Lower lobe of right lung (tissue), 2 donors: ENCODE results near the gene LTA. TPM values are rescaled to one million over a fixed set of nuclear protein-coding genes. Genes with fewer than 3 reads are reported as not detected.

ENCODE experiments used
- ATAC-seq, 2 donors: fragments of 200-7000 bp; cut with Tn5 transposase; one replicate each; pipeline ENCODE4 v1.9.1; 2020 to 2022; ENCODE audit warnings: mild to moderate bottlenecking in 2 of 2, moderate library complexity in 2 of 2
- DNase-seq: peaks from one replicate; pipeline ENCODE4 v3.0.0-alpha.2; 2020
- H3K27ac ChIP-seq: fragments of 200-600 bp; one replicate; pipeline ENCODE4 v1.8.0; 2022
- H3K27me3 ChIP-seq: fragments of 200-600 bp; one replicate; pipeline ENCODE4 v1.8.0; 2022; ENCODE audit warnings: low read depth
- H3K36me3 ChIP-seq: fragments of 200-600 bp; one replicate; pipeline ENCODE4 v1.8.0; 2022; ENCODE audit warnings: mild to moderate bottlenecking
- H3K4me1 ChIP-seq: fragments of 200-600 bp; one replicate; pipeline ENCODE4 v1.8.0; 2022
- H3K4me3 ChIP-seq: fragments of 200-600 bp; one replicate; pipeline ENCODE4 v1.8.0; 2022; ENCODE audit warnings: mild to moderate bottlenecking
- H3K9me3 ChIP-seq: fragments of 200-600 bp; one replicate; pipeline ENCODE4 v1.8.0; 2022
- intact Hi-C: fragments of 100-400 bp; cut with DNase I; formaldehyde crosslinking; loops from one replicate; pipeline ENCODE4 v1.11.0; 2022
- total RNA-seq: library from RNA; stranded (reverse); fragmentation: NEBNext Ultra II Directional; extraction: Animal tissue kit (Norgen Biotek cat#: 25700); gene quantifications from one replicate; pipeline ENCODE4 v1.2.1, GENCODE V29; 2021
- TF ChIP-seq, protein P1 (sequence below): fragments of 200-600 bp; IDR thresholded peaks from one replicate; pipeline ENCODE4 v1.8.0; 2022; ENCODE audit warnings: antibody characterized with exemption, mild to moderate bottlenecking
- donor health status: DM: no; HTN: yes; CAD: no; lungs with severe emphysema.

LTA gene
- total RNA-seq, 1 donor from 2014 or later, result not detected

DNA sequence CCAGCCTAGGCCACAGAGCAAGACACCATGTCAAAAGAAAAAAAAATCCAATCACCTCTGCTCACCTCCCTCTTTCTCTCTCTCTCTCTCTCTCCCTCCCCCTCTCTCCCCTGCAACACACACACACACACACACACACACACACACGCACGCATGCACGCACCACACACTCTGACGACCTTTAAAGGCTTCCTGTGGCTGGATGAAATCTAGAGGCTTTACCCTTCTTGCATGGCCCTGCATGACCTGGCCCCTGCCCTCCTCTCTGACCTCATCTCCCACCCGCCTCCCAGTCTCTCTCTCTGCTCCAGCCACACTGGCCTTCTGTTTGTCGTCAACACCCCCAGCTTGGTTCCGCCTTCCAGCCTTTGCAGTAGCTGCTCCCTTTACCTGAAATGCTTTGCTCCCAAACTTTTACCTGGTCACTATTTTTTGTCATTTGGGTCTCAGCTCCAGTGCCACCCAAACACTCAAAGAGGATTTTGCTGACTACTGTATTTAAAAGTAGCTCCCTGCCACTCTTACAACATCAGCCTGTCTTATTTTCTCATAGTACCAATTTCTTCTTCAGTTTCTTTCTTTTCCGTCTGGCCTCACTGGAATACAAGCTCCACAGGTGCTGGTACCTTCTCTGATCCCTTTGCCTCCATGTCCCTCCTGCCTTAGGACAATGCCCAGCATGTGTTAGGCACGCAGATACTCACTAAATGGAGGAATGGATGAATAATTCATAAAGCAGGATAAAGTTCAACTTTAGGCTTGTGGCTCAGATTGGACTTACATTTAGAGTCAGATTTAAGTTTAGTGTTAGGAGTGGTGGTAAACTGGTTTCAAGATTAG lies 4.3 kb upstream of the LTA start:
- Histone ChIP-seq H3K27me3 (no peaks in the 10 kb centered on the region), H3K36me3 (no peaks in the 10 kb centered on the region), H3K27ac (peak overlapping the region; percentile 6), H3K4me1 (peaks cover 12% of the 10 kb centered on the region), H3K4me3 (no peak overlapping the region), H3K9me3 (no peaks in the 10 kb centered on the region)
- peak in 1 of 2 donors; percentile 21 for ATAC-seq
- no peak for DNase-seq
- intact Hi-C loops, result no loop called here
- TF ChIP-seq, protein P1, sequence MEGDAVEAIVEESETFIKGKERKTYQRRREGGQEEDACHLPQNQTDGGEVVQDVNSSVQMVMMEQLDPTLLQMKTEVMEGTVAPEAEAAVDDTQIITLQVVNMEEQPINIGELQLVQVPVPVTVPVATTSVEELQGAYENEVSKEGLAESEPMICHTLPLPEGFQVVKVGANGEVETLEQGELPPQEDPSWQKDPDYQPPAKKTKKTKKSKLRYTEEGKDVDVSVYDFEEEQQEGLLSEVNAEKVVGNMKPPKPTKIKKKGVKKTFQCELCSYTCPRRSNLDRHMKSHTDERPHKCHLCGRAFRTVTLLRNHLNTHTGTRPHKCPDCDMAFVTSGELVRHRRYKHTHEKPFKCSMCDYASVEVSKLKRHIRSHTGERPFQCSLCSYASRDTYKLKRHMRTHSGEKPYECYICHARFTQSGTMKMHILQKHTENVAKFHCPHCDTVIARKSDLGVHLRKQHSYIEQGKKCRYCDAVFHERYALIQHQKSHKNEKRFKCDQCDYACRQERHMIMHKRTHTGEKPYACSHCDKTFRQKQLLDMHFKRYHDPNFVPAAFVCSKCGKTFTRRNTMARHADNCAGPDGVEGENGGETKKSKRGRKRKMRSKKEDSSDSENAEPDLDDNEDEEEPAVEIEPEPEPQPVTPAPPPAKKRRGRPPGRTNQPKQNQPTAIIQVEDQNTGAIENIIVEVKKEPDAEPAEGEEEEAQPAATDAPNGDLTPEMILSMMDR, result no peak

DNA sequence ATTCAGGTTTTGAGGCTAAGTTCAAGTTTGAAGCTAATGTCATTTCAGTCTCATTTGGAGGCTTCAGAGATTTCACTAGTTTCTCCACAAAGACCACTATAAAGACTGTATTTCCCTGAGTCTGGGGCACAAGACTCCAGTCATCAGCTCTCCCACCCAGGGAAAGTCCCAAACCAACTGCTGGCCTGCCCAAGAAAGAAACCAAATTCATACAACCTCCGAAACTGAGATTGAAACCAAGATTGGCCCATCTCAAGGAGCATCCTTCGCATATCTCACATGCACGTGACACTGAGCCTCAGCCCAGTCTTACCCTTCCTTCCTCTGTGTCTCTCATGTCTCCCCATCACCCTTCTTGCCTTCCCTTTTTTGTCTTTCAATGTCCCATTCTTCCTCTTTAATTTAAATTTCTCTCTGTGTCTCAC lies 3.5 kb upstream of the LTA start:
- Histone ChIP-seq H3K9me3 (no peaks in the 10 kb centered on the region), H3K4me3 (no peak overlapping the region), H3K27ac (peak overlapping the region; percentile 6), H3K4me1 (peaks cover 12% of the 10 kb centered on the region), H3K36me3 (no peaks in the 10 kb centered on the region), H3K27me3 (no peaks in the 10 kb centered on the region)
- TF ChIP-seq, protein P1, result no peak
- ATAC-seq (peak; percentile 66 to 83), DNase-seq (no peak)
- intact Hi-C loops, result no loop called here

DNA sequence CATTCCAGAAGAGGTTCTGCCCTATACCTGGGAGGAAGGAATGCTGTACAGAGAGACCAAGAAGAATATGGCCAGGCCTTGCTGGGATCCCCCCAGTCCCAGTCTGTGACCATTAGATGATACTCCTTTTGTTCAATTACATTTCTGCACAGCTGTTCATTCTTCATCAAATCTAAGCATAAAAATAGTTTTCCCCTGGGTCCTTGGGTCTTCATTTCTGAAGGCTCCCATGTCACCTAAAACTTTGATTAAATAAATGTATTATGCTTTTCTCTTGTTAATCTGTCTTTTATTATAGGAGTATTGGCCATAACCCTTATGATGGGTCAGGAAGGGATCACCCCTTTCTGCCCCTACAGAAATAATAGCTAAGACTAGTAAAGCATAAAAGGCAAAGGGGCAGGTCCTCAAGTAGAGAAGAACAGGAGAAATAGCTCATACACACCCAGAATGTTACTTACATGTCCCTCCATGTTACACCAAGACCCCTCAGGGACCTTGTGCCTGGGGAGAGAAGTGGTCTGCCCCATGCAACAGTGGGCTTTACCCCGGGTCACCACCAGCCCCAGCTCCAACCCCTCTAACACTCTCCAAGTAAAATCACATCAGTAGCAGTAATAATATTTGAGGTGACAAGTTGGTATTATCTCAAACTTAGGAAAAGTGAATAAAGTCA lies 2.1 kb upstream of the LTA start:
- H3K27ac ChIP-seq, result no peak overlapping the region
- H3K4me1 ChIP-seq, result peaks cover 12% of the 10 kb centered on the region
- DNase-seq (no peak), ATAC-seq (no peak)
- no peaks in the 10 kb centered on the region for H3K27me3 ChIP-seq
- intact Hi-C loops, result no loop called here
- TF ChIP-seq, protein P1, result no peak
- no peaks in the 10 kb centered on the region for H3K36me3 ChIP-seq
- H3K9me3 ChIP-seq, result no peaks in the 10 kb centered on the region
- H3K4me3 ChIP-seq, result no peak overlapping the region

DNA sequence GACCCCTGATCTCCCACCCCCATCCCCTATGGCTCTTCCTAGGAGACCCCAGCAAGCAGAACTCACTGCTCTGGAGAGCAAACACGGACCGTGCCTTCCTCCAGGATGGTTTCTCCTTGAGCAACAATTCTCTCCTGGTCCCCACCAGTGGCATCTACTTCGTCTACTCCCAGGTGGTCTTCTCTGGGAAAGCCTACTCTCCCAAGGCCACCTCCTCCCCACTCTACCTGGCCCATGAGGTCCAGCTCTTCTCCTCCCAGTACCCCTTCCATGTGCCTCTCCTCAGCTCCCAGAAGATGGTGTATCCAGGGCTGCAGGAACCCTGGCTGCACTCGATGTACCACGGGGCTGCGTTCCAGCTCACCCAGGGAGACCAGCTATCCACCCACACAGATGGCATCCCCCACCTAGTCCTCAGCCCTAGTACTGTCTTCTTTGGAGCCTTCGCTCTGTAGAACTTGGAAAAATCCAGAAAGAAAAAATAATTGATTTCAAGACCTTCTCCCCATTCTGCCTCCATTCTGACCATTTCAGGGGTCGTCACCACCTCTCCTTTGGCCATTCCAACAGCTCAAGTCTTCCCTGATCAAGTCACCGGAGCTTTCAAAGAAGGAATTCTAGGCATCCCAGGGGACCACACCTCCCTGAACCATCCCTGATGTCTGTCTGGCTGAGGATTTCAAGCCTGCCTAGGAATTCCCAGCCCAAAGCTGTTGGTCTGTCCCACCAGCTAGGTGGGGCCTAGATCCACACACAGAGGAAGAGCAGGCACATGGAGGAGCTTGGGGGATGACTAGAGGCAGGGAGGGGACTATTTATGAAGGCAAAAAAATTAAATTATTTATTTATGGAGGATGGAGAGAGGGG lies 1.4 kb downstream of the LTA start:
- TF ChIP-seq, protein P1, result no peak
- intact Hi-C loops, result no loop called here
- Histone ChIP-seq H3K36me3 (no peaks in the 10 kb centered on the region), H3K4me3 (no peak overlapping the region), H3K9me3 (no peaks in the 10 kb centered on the region), H3K27ac (no peak overlapping the region), H3K4me1 (peaks cover 15% of the 10 kb centered on the region), H3K27me3 (no peaks in the 10 kb centered on the region)
- DNase-seq (no peak), ATAC-seq (no peak)
